DND-41 (cell line): ENCODE measurements around the gene KAT5.
"Not testable (repeated sequence)": the region's sequence is repeated elsewhere in the genome, so short reads cannot be mapped to it uniquely, and the experiment has no call there.

Source experiments
- ATAC-seq: fragments of 200-7000 bp; cut with Tn5 transposase; 3 replicates; pipeline ENCODE4 v1.9.1; 2021; ENCODE audit warnings: low read depth; ENCODE audit not compliant: insufficient read depth
- DNase-seq: peaks from one replicate; pipeline ENCODE4 v3.0.0-alpha.2; 2020
- H2AFZ ChIP-seq: 2 replicates; pipeline ENCODE4 v1.6.0; 2012; ENCODE audit warnings: low read depth, low read length
- H3K27ac ChIP-seq: 2 replicates; pipeline ENCODE4 v1.5.1; 2012; ENCODE audit warnings: low read length, inconsistent platforms
- H3K27me3 ChIP-seq: fragments of 200-600 bp; sonication (generic); 2 replicates; pipeline ENCODE4 v1.6.0; 2012; ENCODE audit warnings: low read length, mild to moderate bottlenecking, inconsistent platforms; ENCODE audit not compliant: insufficient read depth, poor library complexity
- H3K36me3 ChIP-seq: 2 replicates; pipeline ENCODE4 v1.5.1; 2012; ENCODE audit warnings: low read length, inconsistent platforms; ENCODE audit not compliant: insufficient read depth
- H3K4me1 ChIP-seq: 2 replicates; pipeline ENCODE4 v1.5.1; 2012; ENCODE audit warnings: mild to moderate bottlenecking, low read length; ENCODE audit not compliant: insufficient read depth
- H3K4me2 ChIP-seq: 2 replicates; pipeline ENCODE4 v1.6.0; 2012; ENCODE audit warnings: mild to moderate bottlenecking, moderate library complexity, low read length, inconsistent platforms; ENCODE audit not compliant: insufficient read depth
- H3K4me3 ChIP-seq, 2 experiments: fragments of 200-600 bp in 1 of 2; shearing (Covaris generic) in 1 of 2; 2 replicates each; pipeline ENCODE4 v1.5.1; 2012 to 2016; ENCODE audit warnings: inconsistent platforms in 2 of 2, low read length in 2 of 2, mild to moderate bottlenecking in 2 of 2, low read depth in 1 of 2, moderate library complexity in 1 of 2
- H3K79me2 ChIP-seq: 2 replicates; pipeline ENCODE4 v1.6.0; 2012; ENCODE audit warnings: low read length, inconsistent platforms; ENCODE audit not compliant: insufficient read depth
- H3K9ac ChIP-seq: 2 replicates; pipeline ENCODE4 v1.6.0; 2012; ENCODE audit warnings: low read depth, mild to moderate bottlenecking, inconsistent platforms, low read length, moderate library complexity
- H3K9me3 ChIP-seq: 2 replicates; pipeline ENCODE4 v1.5.1; 2012; ENCODE audit warnings: low read length, moderate library complexity, mild to moderate bottlenecking, inconsistent platforms; ENCODE audit not compliant: insufficient read depth, severe bottlenecking
- H4K20me1 ChIP-seq: 2 replicates; pipeline ENCODE4 v1.6.0; 2012; ENCODE audit warnings: low read length; ENCODE audit not compliant: insufficient read depth
- EZH2 ChIP-seq: IDR thresholded peaks from 3 replicates; pipeline ENCODE4 v1.6.1; 2012; ENCODE audit warnings: borderline replicate concordance, low read depth, mild to moderate bottlenecking, moderate library complexity, low read length, inconsistent platforms; ENCODE audit not compliant: severe bottlenecking
- TF ChIP-seq, protein P1 (sequence below): IDR thresholded peaks from 2 replicates; pipeline ENCODE4 v1.5.1; 2012; ENCODE audit warnings: borderline replicate concordance, low read length, moderate library complexity, mild to moderate bottlenecking; ENCODE audit not compliant: poor library complexity, severe bottlenecking; ENCODE audit errors: extremely low read depth

KAT5 gene

DNA sequence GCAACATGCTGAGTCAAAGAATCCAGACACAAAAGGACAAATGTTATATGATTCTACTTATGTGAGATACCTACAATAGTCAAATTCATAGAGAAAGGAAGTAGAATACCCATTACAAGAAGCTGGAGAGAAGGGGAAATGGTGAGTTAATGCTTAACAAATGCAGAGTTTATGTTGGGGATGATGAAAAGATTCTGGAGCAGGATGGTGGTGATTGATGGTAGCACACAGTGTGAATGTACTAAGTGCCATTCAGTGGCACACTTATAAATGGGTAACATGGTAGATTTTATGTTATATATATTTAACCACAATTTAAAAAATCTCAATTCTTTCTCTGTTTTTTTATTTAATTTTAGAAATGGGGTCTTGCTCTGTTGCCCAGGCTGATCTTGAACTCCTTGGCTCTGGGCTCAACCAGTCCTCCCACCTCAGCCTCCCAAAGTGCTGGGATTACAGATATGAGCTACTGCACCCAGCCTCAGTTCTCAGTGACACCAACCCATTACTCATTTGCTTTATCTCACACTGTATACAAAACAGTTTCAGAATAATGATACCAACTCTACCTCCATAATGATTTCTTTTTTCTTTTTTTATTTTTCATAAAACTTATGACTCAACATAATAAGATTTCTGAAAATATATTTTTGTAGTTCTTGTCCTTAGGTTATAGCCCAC lies 39.7 kb upstream of the KAT5 start:
- Histone ChIP-seq H3K9ac (no peak overlapping the region), H4K20me1 (no peaks in the 10 kb centered on the region), H3K79me2 (no peaks in the 10 kb centered on the region), H3K4me1 (no peaks in the 10 kb centered on the region), H3K4me2 (no peak overlapping the region), H3K4me3 (no peak overlapping the region), H2AFZ (no peak overlapping the region), H3K9me3 (no peaks in the 10 kb centered on the region), H3K27me3 (no peaks in the 10 kb centered on the region), H3K36me3 (no peaks in the 10 kb centered on the region), H3K27ac (no peak overlapping the region)
- TF ChIP-seq, protein P1, sequence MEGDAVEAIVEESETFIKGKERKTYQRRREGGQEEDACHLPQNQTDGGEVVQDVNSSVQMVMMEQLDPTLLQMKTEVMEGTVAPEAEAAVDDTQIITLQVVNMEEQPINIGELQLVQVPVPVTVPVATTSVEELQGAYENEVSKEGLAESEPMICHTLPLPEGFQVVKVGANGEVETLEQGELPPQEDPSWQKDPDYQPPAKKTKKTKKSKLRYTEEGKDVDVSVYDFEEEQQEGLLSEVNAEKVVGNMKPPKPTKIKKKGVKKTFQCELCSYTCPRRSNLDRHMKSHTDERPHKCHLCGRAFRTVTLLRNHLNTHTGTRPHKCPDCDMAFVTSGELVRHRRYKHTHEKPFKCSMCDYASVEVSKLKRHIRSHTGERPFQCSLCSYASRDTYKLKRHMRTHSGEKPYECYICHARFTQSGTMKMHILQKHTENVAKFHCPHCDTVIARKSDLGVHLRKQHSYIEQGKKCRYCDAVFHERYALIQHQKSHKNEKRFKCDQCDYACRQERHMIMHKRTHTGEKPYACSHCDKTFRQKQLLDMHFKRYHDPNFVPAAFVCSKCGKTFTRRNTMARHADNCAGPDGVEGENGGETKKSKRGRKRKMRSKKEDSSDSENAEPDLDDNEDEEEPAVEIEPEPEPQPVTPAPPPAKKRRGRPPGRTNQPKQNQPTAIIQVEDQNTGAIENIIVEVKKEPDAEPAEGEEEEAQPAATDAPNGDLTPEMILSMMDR = no peak
- no peak for TF ChIP-seq EZH2
- no peak for ATAC-seq
- no peak for DNase-seq

DNA sequence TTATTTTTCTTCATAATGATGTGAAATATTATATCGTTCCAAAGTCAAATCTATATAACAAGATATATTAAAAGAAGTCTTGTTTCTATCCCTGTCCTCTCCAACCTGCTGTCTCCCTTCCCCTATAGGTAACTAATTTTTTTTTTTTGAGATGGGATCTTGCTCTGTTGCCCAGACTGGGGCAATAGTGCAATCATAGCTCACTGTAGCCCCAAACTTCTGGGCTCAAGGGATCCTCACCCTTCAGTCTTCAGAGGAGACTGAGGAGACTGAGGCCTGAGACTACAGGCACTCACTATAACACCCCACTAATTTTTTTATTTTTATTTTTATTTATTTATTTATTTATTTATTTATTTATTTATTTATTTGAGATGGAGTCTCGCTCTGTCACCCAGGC lies 39.1 kb upstream of the KAT5 start:
- no peaks in the 10 kb centered on the region for H4K20me1 ChIP-seq
- H3K79me2 ChIP-seq = no peaks in the 10 kb centered on the region
- no peaks in the 10 kb centered on the region for H3K27me3 ChIP-seq
- no peaks in the 10 kb centered on the region for H3K36me3 ChIP-seq
- TF ChIP-seq, protein P1 = no peak
- TF ChIP-seq EZH2 = no peak
- no peak for ATAC-seq
- no peak overlapping the region for H2AFZ ChIP-seq
- no peak overlapping the region for H3K27ac ChIP-seq
- DNase-seq = no peak
- no peak overlapping the region for H3K4me3 ChIP-seq
- no peaks in the 10 kb centered on the region for H3K4me1 ChIP-seq
- H3K4me2 ChIP-seq = no peak overlapping the region
- no peak overlapping the region for H3K9ac ChIP-seq
- H3K9me3 ChIP-seq = no peaks in the 10 kb centered on the region

DNA sequence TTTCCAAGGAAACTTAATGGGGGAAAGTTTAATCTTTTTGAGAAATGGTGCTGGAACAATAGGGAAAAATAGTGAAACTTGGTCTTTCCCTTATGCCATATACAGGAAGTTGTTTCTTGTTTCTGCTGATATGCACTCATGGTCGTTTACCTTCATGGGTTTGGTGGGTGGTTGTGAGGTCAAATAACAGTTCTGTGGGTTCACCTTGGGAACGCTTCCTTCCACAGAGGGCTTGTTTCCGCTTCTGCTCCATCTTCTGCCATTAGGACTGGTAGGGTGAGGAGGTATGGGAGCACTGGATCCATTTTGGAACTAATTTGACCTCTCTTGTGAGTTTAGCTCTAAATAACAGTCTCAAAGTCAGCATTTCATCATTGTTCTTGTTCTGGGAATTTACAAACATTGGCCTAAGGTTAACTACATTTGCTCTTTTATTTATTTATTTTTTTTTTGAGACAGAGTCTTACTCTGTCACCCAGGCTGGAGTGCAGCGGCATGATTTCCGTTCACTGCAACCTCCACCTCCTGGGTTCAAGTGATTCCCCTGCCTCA lies 31.8 kb upstream of the KAT5 start:
- peak overlapping the region; percentile 10; the same call in 1 of the 2 replicates for H2AFZ ChIP-seq

DNA sequence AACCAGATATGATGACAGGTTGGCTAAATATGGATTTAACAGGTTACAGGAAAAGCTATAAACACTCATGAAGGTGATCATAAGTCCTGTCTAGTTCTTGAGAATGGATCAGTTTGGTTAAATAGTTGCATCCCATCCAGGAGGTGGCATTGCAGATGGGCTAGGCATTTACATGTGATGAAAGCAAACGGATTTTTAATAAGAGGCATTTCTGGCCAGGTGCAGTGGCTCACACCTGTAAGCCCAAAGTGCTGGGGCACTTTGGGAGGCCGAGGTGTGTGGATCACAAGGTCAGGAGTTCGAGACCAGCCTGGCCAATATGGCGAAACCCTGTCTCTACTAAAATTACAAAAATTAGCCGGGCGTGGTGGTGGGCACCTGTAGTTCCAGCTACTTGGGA lies 28.6 kb upstream of the KAT5 start:
- H3K4me3 ChIP-seq, H4K20me1 ChIP-seq, ATAC-seq, H3K79me2 ChIP-seq, H3K9me3 ChIP-seq, H3K9ac ChIP-seq, H2AFZ ChIP-seq, DNase-seq, H3K4me1 ChIP-seq, H3K4me2 ChIP-seq, H3K27me3 ChIP-seq, H3K27ac ChIP-seq, H3K36me3 ChIP-seq: not testable (repeated sequence)

More for the DNA sequence above, 31.8 kb upstream of the KAT5 start:
- no peak for TF ChIP-seq EZH2
- TF ChIP-seq, protein P1 = no peak
- H3K79me2 ChIP-seq = no peaks in the 10 kb centered on the region
- no peak for DNase-seq
- no peaks in the 10 kb centered on the region for H3K36me3 ChIP-seq
- no peak for ATAC-seq
- H3K27me3 ChIP-seq = no peaks in the 10 kb centered on the region
- no peak overlapping the region for H3K9ac ChIP-seq
- no peaks in the 10 kb centered on the region for H4K20me1 ChIP-seq
- no peak overlapping the region for H3K27ac ChIP-seq
- H3K9me3 ChIP-seq = no peaks in the 10 kb centered on the region
- H3K4me3 ChIP-seq = no peak overlapping the region
- no peak overlapping the region for H3K4me2 ChIP-seq
- no peaks in the 10 kb centered on the region for H3K4me1 ChIP-seq
